ENCODE measurements around the gene MBLAC1. TPM values are rescaled to one million over a fixed set of nuclear protein-coding genes. Genes with fewer than 3 reads are reported as not detected.

MBLAC1 gene
- total RNA-seq, 5 donors from 2014 or later (not counting 1 experiment from before 2014, with no cell fraction given) = 3.2 to 8.6 (median 5.3) TPM

GRCh38 chr7:100082978-100083377 is 43.8 kb upstream of the MBLAC1 start:
- CTCF ChIA-PET = interaction anchor here (0.7 to 1.7 kb wide), 25 partner anchors 8 to 262 kb away, joined by 3 to 18 read pairs (median 4); partner anchors contain the start of genes AP4M1 (in 1 of the 2), LAMTOR4 (in 1 of the 2), MCM7 (in 1 of the 2) and TRIM4 (in 1 of the 2)
- peaks cover 34 to 42% (median 40%) of the 10 kb centered on the region in 3 donors for H3K4me1 Mint-ChIP-seq
- no peaks in the 10 kb centered on the region for H3K9me3 ChIP-seq
- H3K27me3 ChIP-seq (replicated peaks in 1 of 2; ENCODE audit: control insufficient read depth in 2 of 2, extremely low read depth in 1 of 2, insufficient read depth in 2 of 2, low read length in 1 of 2) = peaks cover 0 to 5% of the 10 kb centered on the region in 2 experiments
- H3K36me3 ChIP-seq (ENCODE audit: control insufficient read depth in 2 of 2, extremely low read depth in 1 of 2, insufficient read depth in 1 of 2, low read length in 1 of 2) = peaks cover 0 to 14% of the 10 kb centered on the region in 2 donors
- no peak overlapping the region for H3K4me3 ChIP-seq (ENCODE audit: control insufficient read depth in 1 of 2, extremely low read depth in 1 of 2, low read length in 1 of 2)
- ATAC-seq (replicated peaks in 1 of 4) = no peak
- DNase-seq = no peak
- H3K27me3 Mint-ChIP-seq = no peaks in the 10 kb centered on the region
- POLR2A ChIA-PET = interaction anchor here (0.6 to 1.0 kb wide), 13 partner anchors 17 to 406 kb away, joined by 3 to 19 read pairs (median 3); partner anchors contain the start of genes AP4M1 (in 1 of the 2), MBLAC1 (in 1 of the 2), MCM7 (in 1 of the 2) and ZSCAN21 (in 1 of the 2)
- H3K4me3 Mint-ChIP-seq = peak overlapping the region; percentile 79 to 89 (median 88)
- no peak overlapping the region for H3K27ac ChIP-seq (ENCODE audit: low read length)
- H3K4me1 ChIP-seq (ENCODE audit: control insufficient read depth in 1 of 2, extremely low read depth in 1 of 2, insufficient read depth in 2 of 2, low read length in 2 of 2) = peaks cover 10 to 32% of the 10 kb centered on the region in 2 experiments
- H3K27ac Mint-ChIP-seq = peak overlapping the region; percentile 59 to 78
- H3K36me3 Mint-ChIP-seq = peaks cover 10% of the 10 kb centered on the region
- no peaks in the 10 kb centered on the region for H3K9me3 Mint-ChIP-seq
- WGBS (ENCODE audit: insufficient coverage) = 100% methylated on average over 1 of the region's 4 CpGs

DNA sequence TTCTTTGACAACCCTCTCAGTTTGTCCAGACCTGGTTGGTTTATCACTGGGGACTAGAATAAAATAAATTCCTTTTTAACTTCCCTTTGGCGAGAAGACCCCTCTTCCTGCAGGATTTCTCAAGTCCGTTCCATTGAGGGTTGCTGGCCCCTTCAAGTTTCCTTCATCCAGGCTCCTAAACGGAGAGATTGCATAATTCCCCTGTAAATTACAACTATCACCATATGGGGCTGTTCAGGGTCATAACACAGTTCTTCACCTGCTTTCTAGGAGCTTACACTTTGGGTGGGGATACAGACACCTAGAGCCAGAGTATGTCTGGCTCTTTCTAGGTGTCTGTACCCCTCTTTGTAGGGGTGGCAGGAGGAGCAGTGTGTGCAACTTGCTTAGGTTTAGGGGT is 41.3 kb upstream of the MBLAC1 start:
- no peaks in the 10 kb centered on the region for H3K9me3 ChIP-seq
- H3K4me3 ChIP-seq (ENCODE audit: control insufficient read depth in 1 of 2, extremely low read depth in 1 of 2, low read length in 1 of 2) = no peak overlapping the region
- ChIA-PET POLR2A (no interaction called here), CTCF (no interaction called here)
- Mint-ChIP-seq H3K27me3 (no peaks in the 10 kb centered on the region), H3K27ac (peak overlapping the region in 1 of 2 donors; percentile 27), H3K36me3 (peaks cover 4% of the 10 kb centered on the region), H3K4me3 (no peak overlapping the region), H3K9me3 (no peaks in the 10 kb centered on the region), H3K4me1 (peaks cover 38 to 41% (median 41%) of the 10 kb centered on the region in 3 donors)
- H3K4me1 ChIP-seq (ENCODE audit: control insufficient read depth in 1 of 2, extremely low read depth in 1 of 2, insufficient read depth in 2 of 2, low read length in 2 of 2) = peaks cover 15 to 41% of the 10 kb centered on the region in 2 experiments
- peaks cover 0 to 3% of the 10 kb centered on the region in 2 donors for H3K36me3 ChIP-seq (ENCODE audit: control insufficient read depth in 2 of 2, extremely low read depth in 1 of 2, insufficient read depth in 1 of 2, low read length in 1 of 2)
- H3K27ac ChIP-seq (ENCODE audit: low read length) = no peak overlapping the region
- peaks cover 0 to 5% of the 10 kb centered on the region in 2 experiments for H3K27me3 ChIP-seq (replicated peaks in 1 of 2; ENCODE audit: control insufficient read depth in 2 of 2, extremely low read depth in 1 of 2, insufficient read depth in 2 of 2, low read length in 1 of 2)
- ATAC-seq (replicated peaks in 1 of 4) = no peak
- no CpG with 5 or more reads among the region's 3 CpGs for WGBS (ENCODE audit: insufficient coverage)
- no peak for DNase-seq

- WGBS (ENCODE audit: insufficient coverage) = 83% methylated on average over 3 of the region's 10 CpGs
- Mint-ChIP-seq H3K27me3 (no peaks in the 10 kb centered on the region), H3K4me1 (peaks cover 26 to 35% (median 33%) of the 10 kb centered on the region in 3 donors), H3K27ac (peak overlapping the region; percentile 71 to 75), H3K36me3 (peaks cover 21% of the 10 kb centered on the region), H3K4me3 (peak overlapping the region; percentile 8 to 91 (median 51)), H3K9me3 (no peaks in the 10 kb centered on the region)
- no peak overlapping the region for H3K4me3 ChIP-seq (ENCODE audit: control insufficient read depth in 1 of 2, extremely low read depth in 1 of 2, low read length in 1 of 2)
- H3K4me1 ChIP-seq (ENCODE audit: control insufficient read depth in 1 of 2, extremely low read depth in 1 of 2, insufficient read depth in 2 of 2, low read length in 2 of 2) = peaks cover 11 to 28% of the 10 kb centered on the region in 2 experiments
- peaks cover 0 to 5% of the 10 kb centered on the region in 2 experiments for H3K27me3 ChIP-seq (replicated peaks in 1 of 2; ENCODE audit: control insufficient read depth in 2 of 2, extremely low read depth in 1 of 2, insufficient read depth in 2 of 2, low read length in 1 of 2)
- H3K9me3 ChIP-seq = no peaks in the 10 kb centered on the region
- peak overlapping the region; percentile 87 for H3K27ac ChIP-seq (ENCODE audit: low read length)
- DNase-seq (no peak), ATAC-seq (replicated peaks in 1 of 4) (no peak)
- ChIA-PET CTCF (no interaction called here), POLR2A (interaction anchor here in 1 of 2 donors (0.6 kb wide), 1 partner anchor 455 kb away, joined by 3 read pairs; no protein-coding TSS in a partner anchor)
- peaks cover 13 to 20% of the 10 kb centered on the region in 2 donors for H3K36me3 ChIP-seq (ENCODE audit: control insufficient read depth in 2 of 2, extremely low read depth in 1 of 2, insufficient read depth in 1 of 2, low read length in 1 of 2)
Observed at GRCh38 chr7:100087055-100087750, 39.6 kb upstream of the MBLAC1 start.

- ChIA-PET CTCF (interaction anchor here in 1 of 2 donors (0.6 kb wide), 1 partner anchor 87 kb away, joined by 5 read pairs; no protein-coding TSS in a partner anchor), POLR2A (interaction anchor here in 1 of 2 donors (1.0 kb wide), 1 partner anchor 168 kb away, joined by 3 read pairs; no protein-coding TSS in a partner anchor)
- Mint-ChIP-seq H3K27ac (peak overlapping the region; percentile 95), H3K4me1 (peaks cover 17 to 28% (median 24%) of the 10 kb centered on the region in 3 donors), H3K4me3 (peak overlapping the region; percentile 85 to 91 (median 88)), H3K36me3 (peaks cover 30% of the 10 kb centered on the region), H3K9me3 (no peaks in the 10 kb centered on the region), H3K27me3 (no peaks in the 10 kb centered on the region)
- peaks cover 0 to 4% of the 10 kb centered on the region in 2 experiments for H3K27me3 ChIP-seq (replicated peaks in 1 of 2; ENCODE audit: control insufficient read depth in 2 of 2, extremely low read depth in 1 of 2, insufficient read depth in 2 of 2, low read length in 1 of 2)
- peak overlapping the region; percentile 64 to 97 for H3K4me3 ChIP-seq (ENCODE audit: control insufficient read depth in 1 of 2, extremely low read depth in 1 of 2, low read length in 1 of 2)
- H3K9me3 ChIP-seq = no peaks in the 10 kb centered on the region
- H3K4me1 ChIP-seq (ENCODE audit: control insufficient read depth in 1 of 2, extremely low read depth in 1 of 2, insufficient read depth in 2 of 2, low read length in 2 of 2) = peaks cover 5 to 19% of the 10 kb centered on the region in 2 experiments
- H3K36me3 ChIP-seq (ENCODE audit: control insufficient read depth in 2 of 2, extremely low read depth in 1 of 2, insufficient read depth in 1 of 2, low read length in 1 of 2) = peaks cover 20 to 30% of the 10 kb centered on the region in 2 donors
- DNase-seq (no peak), ATAC-seq (replicated peaks in 1 of 4) (peak in 3 of 4 experiments; percentile 10 to 20 (median 12))
- peak overlapping the region; percentile 87 for H3K27ac ChIP-seq (ENCODE audit: low read length)
- no CpG with 5 or more reads among the region's 11 CpGs for WGBS (ENCODE audit: insufficient coverage)
Observed at GRCh38 chr7:100088095-100088620, 38.6 kb upstream of the MBLAC1 start.

- POLR2A ChIA-PET = interaction anchor here in 1 of 2 donors (1.0 kb wide), 1 partner anchor 169 kb away, joined by 3 read pairs; no protein-coding TSS in a partner anchor
Observed at GRCh38 chr7:100088621-100089457, 37.9 kb upstream of the MBLAC1 start, which contains the start of gene COPS6. COPS6 (plus strand) TSS chr7:100088969; CDS start chr7:100088991, 22 bp downstream.

More at GRCh38 chr7:100088621-100089457, 37.9 kb upstream of the MBLAC1 start, which contains the start of gene COPS6:
- no peaks in the 10 kb centered on the region for H3K27me3 ChIP-seq (replicated peaks in 1 of 2; ENCODE audit: control insufficient read depth in 2 of 2, extremely low read depth in 1 of 2, insufficient read depth in 2 of 2, low read length in 1 of 2)
- Mint-ChIP-seq H3K27me3 (no peaks in the 10 kb centered on the region), H3K27ac (peak within 1 kb of the TSS; percentile 95), H3K36me3 (peaks cover 37% of the 10 kb centered on the region), H3K9me3 (no peaks in the 10 kb centered on the region), H3K4me1 (peaks cover 16 to 30% (median 24%) of the 10 kb centered on the region in 3 donors), H3K4me3 (peak within 1 kb of the TSS; percentile 85 to 91 (median 88))
- under 1% methylated on average over 59 of the region's 68 CpGs for WGBS (ENCODE audit: insufficient coverage)
- peak; percentile 62 to 93 (median 80) for DNase-seq
- H3K36me3 ChIP-seq (ENCODE audit: control insufficient read depth in 2 of 2, extremely low read depth in 1 of 2, insufficient read depth in 1 of 2, low read length in 1 of 2) = peaks cover 24 to 37% of the 10 kb centered on the region in 2 donors
- peak; percentile 85 to 89 (median 86) for ATAC-seq (replicated peaks in 1 of 4)
- peak within 1 kb of the TSS; percentile 79 to 97 for H3K4me3 ChIP-seq (ENCODE audit: control insufficient read depth in 1 of 2, extremely low read depth in 1 of 2, low read length in 1 of 2)
- H3K9me3 ChIP-seq = no peaks in the 10 kb centered on the region
- peaks cover 5 to 18% of the 10 kb centered on the region in 2 experiments for H3K4me1 ChIP-seq (ENCODE audit: control insufficient read depth in 1 of 2, extremely low read depth in 1 of 2, insufficient read depth in 2 of 2, low read length in 2 of 2)
- CTCF ChIA-PET = interaction anchor here in 1 of 2 donors (0.6 kb wide), 1 partner anchor 88 kb away, joined by 5 read pairs; no protein-coding TSS in a partner anchor
- H3K27ac ChIP-seq (ENCODE audit: low read length) = peak within 1 kb of the TSS; percentile 87

Data from T-cell (primary cell).